Measurements from ENCODE around the gene BUD23.

The BUD23 gene

GRCh38 chr7:73730485-73730884 is 47.1 kb downstream of the BUD23 start:
- Histone ChIP-seq H3K27ac (ENCODE audit: poor library complexity, severe bottlenecking) (no peak overlapping the region), H3K27me3 (ENCODE audit: insufficient read depth, poor library complexity, severe bottlenecking) (no peaks in the 10 kb centered on the region), H3K4me3 (ENCODE audit: severe bottlenecking) (no peak overlapping the region), H3K9me3 (ENCODE audit: severe bottlenecking) (no peaks in the 10 kb centered on the region), H3K36me3 (ENCODE audit: low read depth) (no peaks in the 10 kb centered on the region), H3K4me1 (ENCODE audit: insufficient read depth, poor library complexity, severe bottlenecking) (no peaks in the 10 kb centered on the region)
- TF ChIP-seq CTCF (IDR thresholded peaks at IDR 0.05; ENCODE audit: poor library complexity, severe bottlenecking): no peak
- ATAC-seq (ENCODE audit: low read depth): no peak
- DNase-seq (ENCODE audit: low spot score): no peak

GRCh38 chr7:73732397-73732796 is 49.0 kb downstream of the BUD23 start:
- Histone ChIP-seq H3K9me3 (ENCODE audit: severe bottlenecking) (no peaks in the 10 kb centered on the region), H3K27me3 (ENCODE audit: insufficient read depth, poor library complexity, severe bottlenecking) (no peaks in the 10 kb centered on the region), H3K36me3 (ENCODE audit: low read depth) (peaks cover 11% of the 10 kb centered on the region), H3K27ac (ENCODE audit: poor library complexity, severe bottlenecking) (no peak overlapping the region), H3K4me1 (ENCODE audit: insufficient read depth, poor library complexity, severe bottlenecking) (no peaks in the 10 kb centered on the region), H3K4me3 (ENCODE audit: severe bottlenecking) (no peak overlapping the region)
- DNase-seq (ENCODE audit: low spot score) (no peak), ATAC-seq (ENCODE audit: low read depth) (no peak)
- TF ChIP-seq CTCF (IDR thresholded peaks at IDR 0.05; ENCODE audit: poor library complexity, severe bottlenecking): no peak

GRCh38 chr7:73734619-73735527 is 51.5 kb downstream of the BUD23 start:
- Histone ChIP-seq H3K4me3 (ENCODE audit: severe bottlenecking) (no peak overlapping the region), H3K9me3 (ENCODE audit: severe bottlenecking) (no peaks in the 10 kb centered on the region), H3K36me3 (ENCODE audit: low read depth) (peaks cover 13% of the 10 kb centered on the region), H3K27me3 (ENCODE audit: insufficient read depth, poor library complexity, severe bottlenecking) (no peaks in the 10 kb centered on the region), H3K4me1 (ENCODE audit: insufficient read depth, poor library complexity, severe bottlenecking) (no peaks in the 10 kb centered on the region), H3K27ac (ENCODE audit: poor library complexity, severe bottlenecking) (peak overlapping the region; percentile 43)
- peak; percentile 88 for TF ChIP-seq CTCF (IDR thresholded peaks at IDR 0.05; ENCODE audit: poor library complexity, severe bottlenecking)
- DNase-seq (ENCODE audit: low spot score): peak; percentile 87
- peak; percentile 82 for ATAC-seq (ENCODE audit: low read depth)

DNA sequence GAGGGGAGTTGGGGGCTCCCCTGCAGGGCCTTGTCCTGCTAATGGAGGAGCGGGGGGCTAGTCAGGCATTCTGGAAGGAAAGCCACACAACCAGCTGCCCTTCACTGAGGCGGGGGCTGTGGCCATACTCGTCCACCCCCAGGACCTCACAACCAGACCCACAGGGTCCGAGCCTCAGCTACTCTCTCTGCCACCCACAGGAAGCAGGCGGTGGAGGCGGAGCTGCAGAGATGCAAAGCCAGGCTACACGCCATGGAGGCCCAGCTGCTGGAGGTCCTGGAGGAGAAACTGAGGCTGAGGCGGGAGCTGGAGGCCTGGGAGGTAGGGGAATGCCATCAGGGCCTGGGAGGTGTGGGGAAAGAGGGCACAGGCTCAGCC is 52.1 kb downstream of the BUD23 start:
- no peak for ATAC-seq (ENCODE audit: low read depth)
- no peak for DNase-seq (ENCODE audit: low spot score)

More for the DNA sequence above, 52.1 kb downstream of the BUD23 start:
- H3K9me3 ChIP-seq (ENCODE audit: severe bottlenecking): no peaks in the 10 kb centered on the region
- no peaks in the 10 kb centered on the region for H3K4me1 ChIP-seq (ENCODE audit: insufficient read depth, poor library complexity, severe bottlenecking)
- H3K4me3 ChIP-seq (ENCODE audit: severe bottlenecking): no peak overlapping the region
- H3K36me3 ChIP-seq (ENCODE audit: low read depth): peaks cover 13% of the 10 kb centered on the region
- H3K27me3 ChIP-seq (ENCODE audit: insufficient read depth, poor library complexity, severe bottlenecking): no peaks in the 10 kb centered on the region
- peak overlapping the region; percentile 43 for H3K27ac ChIP-seq (ENCODE audit: poor library complexity, severe bottlenecking)
- TF ChIP-seq CTCF (IDR thresholded peaks at IDR 0.05; ENCODE audit: poor library complexity, severe bottlenecking): no peak
